GM19238 (cell line): ENCODE measurements around the gene SPTLC2.
"Not testable (repeated sequence)": the region's sequence is repeated elsewhere in the genome, so short reads cannot be mapped to it uniquely, and the experiment has no call there.

Experiments used
- DNase-seq: peaks from one replicate; pipeline ENCODE4 v3.0.0; 2011; ENCODE audit warnings: low spot score; ENCODE audit not compliant: insufficient read length

The SPTLC2 gene

GRCh38 chr14:77616454-77617229, at the start of gene SPTLC2:
TSS of gene SPTLC2 (minus strand) at chr14:77616637. CDS start at chr14:77616579, 58 bp downstream.
- DNase-seq: peak; percentile 99

GRCh38 chr14:77663293-77663692, 46.9 kb upstream of the SPTLC2 start:
- no peak for DNase-seq

- not testable (repeated sequence) for DNase-seq
These were observed 45.1 kb upstream of the SPTLC2 start for GRCh38 chr14:77661562-77661961.

GRCh38 chr14:77660754-77661153, 44.3 kb upstream of the SPTLC2 start:
- no peak for DNase-seq

GRCh38 chr14:77659831-77660230, 43.4 kb upstream of the SPTLC2 start:
- DNase-seq: no peak

- DNase-seq: no peak
These were observed 40.8 kb upstream of the SPTLC2 start for GRCh38 chr14:77657280-77657679.

- no peak for DNase-seq
These were observed 37.6 kb upstream of the SPTLC2 start for GRCh38 chr14:77654001-77654441.

GRCh38 chr14:77649326-77649725, 32.9 kb upstream of the SPTLC2 start:
- DNase-seq: no peak

- DNase-seq: no peak
These were observed 32.2 kb upstream of the SPTLC2 start for GRCh38 chr14:77648520-77649200.

- DNase-seq: no peak
These were observed 31.4 kb upstream of the SPTLC2 start for GRCh38 chr14:77647853-77648252.

GRCh38 chr14:77646907-77647306, 30.5 kb upstream of the SPTLC2 start:
- DNase-seq: no peak

GRCh38 chr14:77645520-77646230, 29.2 kb upstream of the SPTLC2 start:
- DNase-seq: no peak

- DNase-seq: no peak
These were observed 26.0 kb upstream of the SPTLC2 start for GRCh38 chr14:77642407-77642806.

GRCh38 chr14:77641534-77642341, 25.3 kb upstream of the SPTLC2 start:
- peak; percentile 56 for DNase-seq

GRCh38 chr14:77640756-77641533, 24.5 kb upstream of the SPTLC2 start:
- DNase-seq: no peak

GRCh38 chr14:77638771-77639171, 22.3 kb upstream of the SPTLC2 start:
- no peak for DNase-seq

- not testable (repeated sequence) for DNase-seq
These were observed 19.4 kb upstream of the SPTLC2 start for GRCh38 chr14:77635869-77636268.

GRCh38 chr14:77635466-77635865, 19.0 kb upstream of the SPTLC2 start:
- DNase-seq: not testable (repeated sequence)

- no peak for DNase-seq
These were observed 13.7 kb upstream of the SPTLC2 start for GRCh38 chr14:77630111-77630510.

- no peak for DNase-seq
These were observed 8.9 kb upstream of the SPTLC2 start for GRCh38 chr14:77625360-77625759.
